ENCODE measurements around the gene LCOR. TPM values are rescaled to one million over a fixed set of nuclear protein-coding genes. Genes with fewer than 3 reads are reported as not detected.

LCOR gene
- total RNA-seq, 4 donors from 2014 or later = 12.5 to 22.0 (median 14.9) TPM

- WGBS, 2 donors = 73 to 75% methylated on average over 2 of the region's 2 CpGs
- intact Hi-C loops (cut with DNase I; ENCODE audit: low total_unique reads) = no loop called here
Measured at GRCh38 chr10:96858706-96859050, 26.6 kb downstream of the LCOR start.

GRCh38 chr10:96860631-96861277 lies 28.7 kb downstream of the LCOR start:
- 83 to 86% methylated on average over 5 of the region's 5 CpGs for WGBS, 2 donors
- TF ChIP-seq, protein P1, sequence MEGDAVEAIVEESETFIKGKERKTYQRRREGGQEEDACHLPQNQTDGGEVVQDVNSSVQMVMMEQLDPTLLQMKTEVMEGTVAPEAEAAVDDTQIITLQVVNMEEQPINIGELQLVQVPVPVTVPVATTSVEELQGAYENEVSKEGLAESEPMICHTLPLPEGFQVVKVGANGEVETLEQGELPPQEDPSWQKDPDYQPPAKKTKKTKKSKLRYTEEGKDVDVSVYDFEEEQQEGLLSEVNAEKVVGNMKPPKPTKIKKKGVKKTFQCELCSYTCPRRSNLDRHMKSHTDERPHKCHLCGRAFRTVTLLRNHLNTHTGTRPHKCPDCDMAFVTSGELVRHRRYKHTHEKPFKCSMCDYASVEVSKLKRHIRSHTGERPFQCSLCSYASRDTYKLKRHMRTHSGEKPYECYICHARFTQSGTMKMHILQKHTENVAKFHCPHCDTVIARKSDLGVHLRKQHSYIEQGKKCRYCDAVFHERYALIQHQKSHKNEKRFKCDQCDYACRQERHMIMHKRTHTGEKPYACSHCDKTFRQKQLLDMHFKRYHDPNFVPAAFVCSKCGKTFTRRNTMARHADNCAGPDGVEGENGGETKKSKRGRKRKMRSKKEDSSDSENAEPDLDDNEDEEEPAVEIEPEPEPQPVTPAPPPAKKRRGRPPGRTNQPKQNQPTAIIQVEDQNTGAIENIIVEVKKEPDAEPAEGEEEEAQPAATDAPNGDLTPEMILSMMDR (IDR thresholded peaks at IDR 0.05) = no peak
- TF ChIP-seq POLR2A (IDR thresholded peaks at IDR 0.05) = no peak
- DNase-seq (ENCODE audit: low spot score in 2 of 2) = no peak
- no peak overlapping the region for H3K4me3 ChIP-seq (ENCODE audit: low read depth, poor library complexity, severe bottlenecking)
- intact Hi-C loops (cut with DNase I; ENCODE audit: low total_unique reads) = no loop called here

More at GRCh38 chr10:96858706-96859050, 26.6 kb downstream of the LCOR start:
- H3K4me3 ChIP-seq (ENCODE audit: low read depth, poor library complexity, severe bottlenecking) = no peak overlapping the region
- no peak for DNase-seq (ENCODE audit: low spot score in 2 of 2)
- TF ChIP-seq, protein P1 (IDR thresholded peaks at IDR 0.05) = no peak
- no peak for TF ChIP-seq POLR2A (IDR thresholded peaks at IDR 0.05)

DNA sequence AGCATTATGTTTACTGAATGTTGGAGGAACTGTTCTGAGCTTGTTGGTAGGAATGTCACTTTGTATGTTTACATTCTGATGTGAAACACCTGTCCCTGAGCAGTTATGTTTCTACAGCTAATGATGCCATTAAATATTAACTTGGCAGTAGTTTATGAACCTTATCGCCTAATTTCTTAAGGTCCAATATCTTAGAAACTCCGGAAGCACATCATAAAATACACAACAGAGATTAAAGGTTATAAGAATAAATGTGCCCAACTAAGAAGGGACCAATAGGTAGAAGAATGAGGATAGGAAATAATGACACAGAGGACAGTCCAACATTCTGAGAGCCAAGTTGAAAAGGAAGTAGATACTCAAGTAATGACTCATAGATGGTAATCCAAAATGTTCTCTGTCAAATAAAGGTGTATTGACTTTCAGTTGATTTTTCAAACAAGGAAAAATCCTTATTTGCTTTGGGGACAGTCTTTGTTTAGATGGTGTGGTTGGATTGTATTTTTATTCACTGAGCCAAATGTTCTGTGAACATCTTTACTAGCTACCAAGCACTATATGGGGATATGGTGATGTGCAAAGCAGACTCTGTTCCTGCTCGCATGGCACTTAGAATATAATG lies 31.9 kb downstream of the LCOR start:
- TF ChIP-seq, protein P1 (IDR thresholded peaks at IDR 0.05) = no peak
- TF ChIP-seq POLR2A (IDR thresholded peaks at IDR 0.05) = no peak
- 69 to 75% methylated on average over 3 of the region's 3 CpGs for WGBS, 2 donors
- no peak for DNase-seq (ENCODE audit: low spot score in 2 of 2)
- H3K4me3 ChIP-seq (ENCODE audit: low read depth, poor library complexity, severe bottlenecking) = no peak overlapping the region
- intact Hi-C loops (cut with DNase I; ENCODE audit: low total_unique reads) = no loop called here

- TF ChIP-seq, protein P1 (IDR thresholded peaks at IDR 0.05) = no peak
- TF ChIP-seq POLR2A (IDR thresholded peaks at IDR 0.05) = no peak
- intact Hi-C loops (cut with DNase I; ENCODE audit: low total_unique reads) = no loop called here
Measured at GRCh38 chr10:96873086-96873485, 41.0 kb downstream of the LCOR start.

DNA sequence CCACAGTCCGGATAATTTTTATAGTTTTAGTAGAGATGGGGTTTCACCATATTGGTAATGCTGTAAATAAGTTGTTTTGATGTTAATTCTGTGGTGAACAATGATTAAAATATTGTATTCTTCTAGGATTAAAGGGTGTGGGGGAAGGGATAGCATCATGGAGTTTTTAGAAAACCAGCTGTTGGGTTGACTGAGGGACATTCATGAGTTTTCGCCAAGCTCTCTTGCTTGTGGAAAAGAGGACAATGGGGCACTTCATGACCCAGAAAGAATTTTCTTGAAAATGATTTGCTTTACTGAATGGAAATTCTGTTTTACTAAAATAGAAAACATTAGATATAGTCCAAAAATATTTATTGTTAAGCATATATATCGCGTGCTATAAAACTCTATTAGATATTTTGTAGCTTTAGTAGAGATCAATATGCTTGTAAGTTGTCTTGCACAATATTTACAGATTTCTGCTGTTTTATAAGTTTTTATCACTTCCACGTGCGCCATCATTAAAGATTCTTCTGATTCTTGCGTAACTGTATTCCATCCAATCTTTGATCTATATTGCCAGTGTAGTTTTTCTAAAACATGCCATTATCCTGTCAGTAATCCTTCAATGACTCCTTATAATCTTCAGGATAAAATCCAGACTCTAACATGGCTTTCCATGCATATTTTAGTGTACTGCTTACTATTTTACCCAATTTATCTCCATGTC lies 41.8 kb downstream of the LCOR start:
- 88 to 90% methylated on average over 7 of the region's 7 CpGs for WGBS, 2 donors
- intact Hi-C loops (cut with DNase I; ENCODE audit: low total_unique reads) = no loop called here
- no peak overlapping the region for H3K4me3 ChIP-seq (ENCODE audit: low read depth, poor library complexity, severe bottlenecking)
- no peak for DNase-seq (ENCODE audit: low spot score in 2 of 2)
- TF ChIP-seq, protein P1 (IDR thresholded peaks at IDR 0.05) = no peak
- no peak for TF ChIP-seq POLR2A (IDR thresholded peaks at IDR 0.05)

More at GRCh38 chr10:96873086-96873485, 41.0 kb downstream of the LCOR start:
- no peak overlapping the region for H3K4me3 ChIP-seq (ENCODE audit: low read depth, poor library complexity, severe bottlenecking)
- no peak for DNase-seq (ENCODE audit: low spot score in 2 of 2)
